ENCODE data around the gene PLEKHG1.
A peak's percentile ranks its signal among the peaks of the same experiment; 100 is the strongest.

PLEKHG1 gene

DNA sequence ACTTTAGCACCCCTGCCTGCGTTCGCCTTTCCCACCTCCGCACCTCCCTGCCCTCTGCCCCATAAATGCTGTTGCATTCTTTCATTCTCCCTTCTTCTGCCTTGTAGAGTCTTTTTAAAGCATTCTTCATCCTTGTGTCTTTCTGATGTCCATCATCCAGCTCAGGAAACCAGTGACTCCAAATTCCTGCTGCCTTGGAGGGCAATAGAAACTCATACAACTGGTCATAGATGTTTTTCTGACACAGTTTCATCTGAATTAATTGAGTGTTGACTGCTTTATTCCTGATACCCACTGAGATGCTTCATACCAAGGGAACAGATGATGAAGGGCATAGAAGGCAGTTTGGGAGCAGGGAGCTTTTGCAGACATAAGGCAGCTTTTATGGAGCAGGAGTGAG is 19.6 kb downstream of the PLEKHG1 start:
- DNase-seq (ENCODE audit: low read depth in 3 of 3): no peak

- no peak for DNase-seq (ENCODE audit: low read depth in 3 of 3)
Measured at GRCh38 chr6:150620244-150620643, 20.6 kb downstream of the PLEKHG1 start.

GRCh38 chr6:150620763-150621162 is 21.1 kb downstream of the PLEKHG1 start:
- DNase-seq (ENCODE audit: low read depth in 3 of 3): no peak

DNA sequence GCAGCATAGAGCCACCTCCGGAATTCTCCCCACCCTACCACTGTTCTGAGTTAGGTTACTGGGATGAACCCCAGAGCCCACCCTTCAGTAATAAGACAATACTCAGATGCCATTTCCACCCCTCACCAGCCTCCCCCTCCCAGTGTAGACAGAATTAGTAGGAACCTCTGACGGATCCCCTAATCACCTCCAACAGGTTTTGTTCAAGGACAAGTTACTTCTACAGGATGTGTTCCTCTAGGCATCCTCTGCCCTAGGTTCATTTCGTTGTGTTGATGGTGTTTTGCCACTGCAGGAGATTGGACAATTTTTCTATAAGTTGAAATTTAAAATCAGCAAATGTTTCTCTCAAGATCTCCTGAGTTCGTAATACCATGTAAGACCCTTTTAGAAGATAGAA is 22.8 kb downstream of the PLEKHG1 start:
- no peak for DNase-seq (ENCODE audit: low read depth in 3 of 3)

GRCh38 chr6:150622941-150623874 is 23.5 kb downstream of the PLEKHG1 start:
- DNase-seq (ENCODE audit: low read depth in 3 of 3): no peak

DNA sequence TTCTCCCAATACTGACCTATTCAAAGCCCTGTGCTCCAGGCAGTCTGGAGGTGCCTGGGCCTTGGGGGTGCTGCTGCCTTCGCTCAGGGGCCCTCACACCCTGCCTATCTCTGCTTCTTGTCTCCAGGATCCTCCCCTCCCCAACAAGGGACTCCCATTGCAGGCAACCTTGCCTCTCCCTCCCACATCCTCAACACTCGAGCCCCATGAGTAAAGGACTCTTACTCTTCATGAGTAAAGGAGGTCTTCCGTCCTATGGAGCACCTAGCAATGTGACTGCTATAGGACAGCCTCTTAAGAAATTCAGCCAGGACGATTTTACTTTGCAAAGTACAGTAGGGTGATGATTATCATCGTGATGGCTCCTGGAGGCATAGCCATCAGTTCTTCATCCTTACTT is 24.5 kb downstream of the PLEKHG1 start:
- no peak for DNase-seq (ENCODE audit: low read depth in 3 of 3)

- no peak for DNase-seq (ENCODE audit: low read depth in 3 of 3)
Measured at GRCh38 chr6:150625927-150626326, 26.2 kb downstream of the PLEKHG1 start.

DNA sequence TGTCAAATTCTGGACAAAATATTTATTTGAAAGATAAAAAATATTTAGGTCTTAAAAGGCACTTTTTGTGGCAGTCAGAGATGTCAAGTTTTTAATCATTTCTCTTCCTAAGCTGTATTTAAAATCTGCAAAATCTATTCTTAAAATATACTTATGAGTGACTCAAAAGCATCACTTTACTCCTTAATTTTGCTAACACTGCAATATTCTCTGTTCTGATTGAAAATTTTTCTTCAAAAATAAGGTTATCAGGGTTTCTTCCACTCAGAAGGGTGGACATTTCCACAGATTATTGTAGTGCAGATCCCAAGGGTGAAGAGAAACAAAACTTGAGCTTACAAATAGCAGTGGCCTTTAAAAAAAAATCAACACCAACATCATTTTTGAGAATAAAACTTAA is 27.5 kb downstream of the PLEKHG1 start:
- DNase-seq (ENCODE audit: low read depth in 3 of 3): no peak

- no peak for DNase-seq (ENCODE audit: low read depth in 3 of 3)
Measured at GRCh38 chr6:150627585-150628025, 27.9 kb downstream of the PLEKHG1 start.

DNA sequence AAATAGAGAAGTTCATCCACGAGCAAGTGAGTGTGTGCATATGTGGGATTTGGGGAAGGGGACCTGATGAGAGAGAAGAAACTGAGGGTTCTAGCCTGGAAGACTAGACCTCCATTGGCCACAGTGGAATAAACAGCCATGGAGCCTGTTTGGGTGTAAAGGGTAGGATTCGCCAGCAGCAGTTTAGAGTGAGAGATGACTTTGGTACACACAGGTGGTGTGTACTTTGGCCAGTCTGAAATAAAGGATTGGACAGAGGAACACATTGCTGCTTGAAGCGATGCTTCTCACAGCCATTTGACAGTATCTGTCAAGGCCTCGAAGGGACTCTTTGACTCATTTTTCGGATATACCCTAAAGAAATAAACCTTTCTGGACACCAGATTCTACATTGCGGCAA is 29.2 kb downstream of the PLEKHG1 start:
- no peak for DNase-seq (ENCODE audit: low read depth in 3 of 3)

GRCh38 chr6:150631283-150631983 is 31.7 kb downstream of the PLEKHG1 start:
- DNase-seq (ENCODE audit: low read depth in 3 of 3): peak in 1 of 3 experiments; percentile 25

DNA sequence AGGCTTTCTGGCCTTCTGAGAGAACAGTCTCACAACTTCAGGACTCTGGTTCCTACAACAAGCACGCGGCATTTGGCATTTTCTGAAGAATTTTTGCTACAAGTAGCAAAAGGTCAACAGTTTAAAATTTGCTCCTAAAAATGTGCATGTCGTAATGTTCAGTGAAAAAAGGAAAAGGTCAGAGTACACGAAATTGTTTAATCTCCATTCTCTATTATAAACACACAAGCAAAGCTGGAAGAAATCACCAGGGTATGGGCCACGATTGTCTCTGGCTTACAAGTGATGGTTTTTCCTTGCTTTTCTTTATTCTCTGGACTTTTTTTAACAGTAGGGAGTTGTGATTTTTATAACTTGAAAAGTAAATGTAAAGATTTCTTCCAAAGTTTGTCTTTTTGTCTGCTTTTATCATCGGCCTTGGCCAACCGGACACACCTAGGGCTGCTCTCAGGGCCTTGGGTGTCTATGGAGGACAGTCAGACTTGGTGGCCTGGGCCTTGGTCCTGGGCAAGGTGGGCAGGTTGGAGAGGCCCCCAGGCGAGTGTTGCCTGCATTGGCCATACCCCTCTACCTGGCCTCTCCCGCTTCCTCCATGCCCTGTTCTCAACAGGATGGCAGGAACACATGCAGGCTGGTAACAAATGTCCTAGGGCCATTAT is 32.4 kb downstream of the PLEKHG1 start:
- no peak for DNase-seq (ENCODE audit: low read depth in 3 of 3)

DNA sequence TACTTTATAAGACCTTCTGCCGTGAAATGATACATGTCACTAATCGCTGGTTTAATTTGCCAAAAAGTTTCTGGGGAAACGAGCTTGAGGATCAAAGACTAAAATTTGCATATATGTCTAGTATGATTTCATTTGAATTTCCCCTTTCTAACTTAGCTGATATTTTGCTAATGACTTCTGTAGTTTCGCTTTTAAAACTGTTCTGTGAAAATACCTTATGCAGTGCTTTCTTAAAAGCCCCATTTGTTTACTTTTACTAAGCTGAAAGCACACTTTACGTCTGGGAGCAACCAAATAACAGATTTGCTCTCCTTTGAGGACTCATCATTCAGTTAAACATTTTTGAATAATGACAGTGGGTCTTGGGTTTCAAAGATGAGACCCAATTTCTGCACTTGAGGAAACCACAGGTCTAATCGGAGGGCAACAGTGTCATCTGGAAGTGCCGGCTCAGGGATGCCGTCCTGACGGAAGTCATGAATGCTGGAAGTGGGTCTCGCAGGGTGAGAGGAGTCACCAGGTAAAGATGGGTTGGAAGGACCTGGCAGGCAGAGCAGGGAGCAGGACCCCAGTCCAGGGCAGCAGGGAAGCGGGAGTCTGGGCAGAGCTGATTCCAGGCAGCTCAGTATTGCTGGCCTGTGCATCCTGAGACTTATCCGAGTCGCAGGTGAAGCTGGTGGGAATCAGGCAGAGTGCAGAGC is 33.2 kb downstream of the PLEKHG1 start:
- DNase-seq (ENCODE audit: low read depth in 3 of 3): no peak

- no peak for DNase-seq (ENCODE audit: low read depth in 3 of 3)
Measured at GRCh38 chr6:150633486-150633834, 33.8 kb downstream of the PLEKHG1 start.

GRCh38 chr6:150634176-150634963 is 34.7 kb downstream of the PLEKHG1 start:
- DNase-seq (ENCODE audit: low read depth in 3 of 3): no peak

DNA sequence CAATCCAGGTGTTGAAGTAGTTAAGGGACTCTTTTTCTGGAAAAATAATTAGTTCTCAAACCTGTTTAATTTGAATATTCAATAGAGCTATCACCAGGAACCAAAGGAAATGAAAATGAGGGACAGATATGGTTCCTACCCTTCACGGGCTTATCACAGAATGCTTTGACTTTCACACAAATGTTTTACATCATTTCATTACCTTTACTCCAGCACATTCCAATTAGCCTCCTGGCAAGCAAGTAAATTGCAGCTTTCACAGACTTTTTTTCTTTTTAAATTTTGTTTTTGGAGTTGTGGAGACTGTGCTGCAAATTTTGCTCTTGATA is 35.2 kb downstream of the PLEKHG1 start:
- DNase-seq (ENCODE audit: low read depth in 3 of 3): no peak

DNA sequence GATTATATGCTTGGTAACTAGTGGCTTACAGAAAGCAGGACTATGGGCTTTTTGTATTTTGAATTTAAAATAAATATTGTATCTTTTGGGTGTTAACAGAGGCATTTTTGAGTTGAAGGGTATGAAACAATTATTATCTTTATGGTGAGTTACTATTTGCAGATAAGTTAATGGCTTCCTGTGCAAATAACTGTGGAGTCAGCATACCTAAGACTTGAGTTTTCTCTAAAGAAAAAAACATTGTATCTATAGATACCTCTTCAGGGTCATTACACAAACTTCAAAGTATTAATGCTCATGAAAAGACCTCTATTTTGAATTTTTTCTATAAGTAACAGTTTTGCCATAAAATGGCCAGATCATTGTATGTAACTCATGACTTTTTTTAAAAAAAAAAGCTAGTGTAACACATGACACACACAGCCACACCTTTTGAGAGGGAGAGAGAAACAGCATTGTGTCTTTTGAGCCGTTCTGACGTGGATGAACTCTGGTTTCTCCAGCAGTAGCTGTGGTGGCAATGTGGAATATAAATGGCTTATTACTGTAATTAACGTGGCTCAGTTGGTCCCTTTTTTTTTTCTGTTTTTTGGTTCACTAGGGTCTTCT is 36.3 kb downstream of the PLEKHG1 start:
- DNase-seq (ENCODE audit: low read depth in 3 of 3): no peak

DNA sequence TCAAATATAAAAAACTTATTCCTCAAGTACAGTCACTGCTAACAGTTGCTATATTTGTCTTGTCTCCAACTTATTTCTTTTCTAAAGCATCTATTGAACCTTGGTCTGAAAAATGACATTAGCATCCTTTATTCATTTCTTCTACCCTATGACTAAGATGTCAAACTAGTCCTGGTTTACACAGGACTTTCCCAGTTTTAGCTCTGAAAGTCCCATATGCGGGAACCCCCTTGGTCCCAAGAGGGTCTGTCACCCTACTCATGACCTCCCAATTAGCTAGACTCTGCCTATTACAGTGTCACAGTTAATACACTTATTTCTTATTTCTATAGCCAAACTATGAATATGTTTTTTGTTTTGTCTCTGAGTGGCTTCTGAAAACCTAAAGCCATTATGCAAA is 37.1 kb downstream of the PLEKHG1 start:
- DNase-seq (ENCODE audit: low read depth in 3 of 3): no peak

DNA sequence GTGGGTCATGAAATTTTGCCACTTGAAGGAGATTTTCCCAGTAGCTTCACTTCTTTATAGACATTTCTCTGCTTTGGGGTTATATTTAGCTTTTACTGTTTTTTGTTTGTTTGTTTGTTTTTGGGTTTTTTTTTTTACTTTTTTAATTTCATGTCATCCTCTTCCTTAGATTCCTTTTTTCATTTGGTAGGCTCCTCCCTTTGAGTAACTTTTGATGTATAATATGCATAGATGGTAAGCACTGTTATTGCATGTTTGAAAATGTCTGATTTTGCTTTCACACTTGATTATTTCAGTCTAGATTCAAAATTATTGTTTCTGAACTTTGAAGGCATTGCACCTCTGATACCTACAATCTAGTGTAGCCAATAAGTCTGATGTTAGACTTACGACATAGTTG is 37.6 kb downstream of the PLEKHG1 start:
- no peak for DNase-seq (ENCODE audit: low read depth in 3 of 3)

- DNase-seq (ENCODE audit: low read depth in 3 of 3): no peak
Measured at GRCh38 chr6:150638267-150638666, 38.6 kb downstream of the PLEKHG1 start.

GRCh38 chr6:150638765-150639164 is 39.1 kb downstream of the PLEKHG1 start:
- no peak for DNase-seq (ENCODE audit: low read depth in 3 of 3)

Data from stimulated activated CD4-positive, alpha-beta T cell treated with anti-CD3 and anti-CD28 coated beads, TNF-alpha, amount 100 ng/mL, for 24 hours (primary cell).